ENCODE measurements around the gene PDZD2. TPM values are rescaled to one million over a fixed set of nuclear protein-coding genes. Genes with fewer than 3 reads are reported as not detected.

Gene PDZD2
- total RNA-seq, 4 donors from 2014 or later: 10.2 to 15.0 (median 12.2) TPM

- intact Hi-C loops (cut with DNase I): no loop called here
- H3K9me3 ChIP-seq: no peaks in the 10 kb centered on the region
- no peak overlapping the region for H3K27ac ChIP-seq (replicated peaks in 1 of 4)
- WGBS: 90% methylated on average over 1 of the region's 1 CpG
- H3K27me3 ChIP-seq: no peaks in the 10 kb centered on the region
- H3K4me3 ChIP-seq: no peak overlapping the region
- TF ChIP-seq CTCF (IDR thresholded peaks at IDR 0.05) (no peak), EP300 (IDR thresholded peaks at IDR 0.05) (no peak), POLR2A (IDR thresholded peaks at IDR 0.05; ENCODE audit: low read depth) (no peak), POLR2AphosphoS5 (IDR thresholded peaks at IDR 0.05) (no peak)
- no peaks in the 10 kb centered on the region for H3K36me3 ChIP-seq
- DNase-seq (ENCODE audit: extremely low spot score): no peak
- peaks cover 0 to 5% (median 0%) of the 10 kb centered on the region in 4 donors for H3K4me1 ChIP-seq
Observed at GRCh38 chr5:31632460-31632859, 6.5 kb upstream of the PDZD2 start.

GRCh38 chr5:31635446-31635845 lies 3.5 kb upstream of the PDZD2 start:
- WGBS: 59% methylated on average over 1 of the region's 1 CpG
- Histone ChIP-seq H3K9me3 (no peaks in the 10 kb centered on the region), H3K4me1 (peaks cover 14 to 19% (median 18%) of the 10 kb centered on the region in 4 donors), H3K27me3 (peaks cover 0 to 5% (median 0%) of the 10 kb centered on the region in 4 donors), H3K36me3 (no peaks in the 10 kb centered on the region), H3K4me3 (no peak overlapping the region), H3K27ac (replicated peaks in 1 of 4) (no peak overlapping the region)
- no peak for DNase-seq (ENCODE audit: extremely low spot score)
- intact Hi-C loops (cut with DNase I): no loop called here
- TF ChIP-seq EP300 (IDR thresholded peaks at IDR 0.05) (no peak), POLR2AphosphoS5 (IDR thresholded peaks at IDR 0.05) (no peak), CTCF (IDR thresholded peaks at IDR 0.05) (no peak), POLR2A (IDR thresholded peaks at IDR 0.05; ENCODE audit: low read depth) (no peak)

- no peak for DNase-seq (ENCODE audit: extremely low spot score)
- Histone ChIP-seq H3K36me3 (no peaks in the 10 kb centered on the region), H3K4me3 (no peak overlapping the region), H3K27ac (replicated peaks in 1 of 4) (peak overlapping the region in 1 of 4 donors; percentile 60), H3K4me1 (peaks cover 14 to 22% (median 19%) of the 10 kb centered on the region in 4 donors), H3K9me3 (no peaks in the 10 kb centered on the region), H3K27me3 (peaks cover 0 to 5% (median 0%) of the 10 kb centered on the region in 4 donors)
- intact Hi-C loops (cut with DNase I): loop anchor here (2.0 kb wide), 1 partner anchor 49 kb away; no protein-coding TSS in a partner anchor
- TF ChIP-seq EP300 (IDR thresholded peaks at IDR 0.05) (no peak), POLR2A (IDR thresholded peaks at IDR 0.05; ENCODE audit: low read depth) (no peak), CTCF (IDR thresholded peaks at IDR 0.05) (no peak), POLR2AphosphoS5 (IDR thresholded peaks at IDR 0.05) (no peak)
- WGBS: 87% methylated on average over 6 of the region's 6 CpGs
Observed at GRCh38 chr5:31637851-31638250, 1.1 kb upstream of the PDZD2 start.

- Histone ChIP-seq H3K9me3 (no peaks in the 10 kb centered on the region), H3K36me3 (no peaks in the 10 kb centered on the region), H3K27me3 (peaks cover 0 to 5% (median 0%) of the 10 kb centered on the region in 4 donors), H3K4me3 (peak overlapping the region; percentile 63 to 74 (median 66)), H3K4me1 (peaks cover 14 to 22% (median 19%) of the 10 kb centered on the region in 4 donors), H3K27ac (replicated peaks in 1 of 4) (peak overlapping the region in 3 of 4 donors; percentile 28 to 60 (median 37))
- TF ChIP-seq CTCF (IDR thresholded peaks at IDR 0.05): no peak
- no peak for TF ChIP-seq EP300 (IDR thresholded peaks at IDR 0.05)
- no peak for TF ChIP-seq POLR2A (IDR thresholded peaks at IDR 0.05; ENCODE audit: low read depth)
- no peak for TF ChIP-seq POLR2AphosphoS5 (IDR thresholded peaks at IDR 0.05)
- intact Hi-C loops (cut with DNase I): no loop called here
- 9% methylated on average over 9 of the region's 9 CpGs for WGBS
- DNase-seq (ENCODE audit: extremely low spot score): no peak
Observed at GRCh38 chr5:31638345-31638744, 586 bp upstream of the PDZD2 start.

Data from esophagus muscularis mucosa (tissue), 4 donors.